H9 (cell line): ENCODE data around the gene FARS2. TPM values are rescaled to one million over a fixed set of nuclear protein-coding genes. Genes with fewer than 3 reads are reported as not detected.

Experiments
- DNase-seq: peaks from one replicate; pipeline ENCODE4 v3.0.0-alpha.2; 2017
- H2AFZ ChIP-seq: one replicate; pipeline ENCODE4 v1.6.1; 2013; ENCODE audit warnings: mild to moderate bottlenecking, low read length, control low read depth, moderate library complexity
- H2AK5ac ChIP-seq: 2 replicates; pipeline ENCODE4 v1.6.1; 2013; ENCODE audit warnings: low read length, control low read depth, mixed read lengths; ENCODE audit not compliant: insufficient read length
- H2BK120ac ChIP-seq: one replicate; pipeline ENCODE4 v1.6.1; 2013; ENCODE audit warnings: low read depth, mild to moderate bottlenecking, low read length, control low read depth, inconsistent platforms; ENCODE audit not compliant: poor library complexity, severe bottlenecking
- H2BK12ac ChIP-seq: 2 replicates; pipeline ENCODE4 v1.6.1; 2013; ENCODE audit warnings: low read length, control low read depth, mixed read lengths, low read depth; ENCODE audit not compliant: insufficient read length
- H2BK15ac ChIP-seq: 2 replicates; pipeline ENCODE4 v1.6.1; 2013; ENCODE audit warnings: low read depth, low read length, control low read depth
- H2BK20ac ChIP-seq: one replicate; pipeline ENCODE4 v1.6.1; 2013; ENCODE audit warnings: low read depth, mild to moderate bottlenecking, low read length, control low read depth, inconsistent platforms; ENCODE audit not compliant: poor library complexity, severe bottlenecking
- H2BK5ac ChIP-seq: 2 replicates; pipeline ENCODE4 v1.6.1; 2013; ENCODE audit warnings: low read length, control low read depth, mixed read lengths; ENCODE audit not compliant: insufficient read length
- H3K14ac ChIP-seq: 2 replicates; pipeline ENCODE4 v1.6.1; 2013; ENCODE audit warnings: low read length, control low read depth; ENCODE audit not compliant: insufficient read depth
- H3K18ac ChIP-seq: 2 replicates; pipeline ENCODE4 v1.6.1; 2013; ENCODE audit warnings: low read depth, mild to moderate bottlenecking, mixed read lengths, low read length, control low read depth; ENCODE audit not compliant: insufficient read length
- H3K23ac ChIP-seq: 2 replicates; pipeline ENCODE4 v1.6.1; 2013; ENCODE audit warnings: low read length, control low read depth, mixed read lengths, low read depth; ENCODE audit not compliant: insufficient read length
- H3K23me2 ChIP-seq: 2 replicates; pipeline ENCODE4 v1.6.1; 2013; ENCODE audit warnings: low read depth, mild to moderate bottlenecking, mixed read lengths, low read length, control low read depth; ENCODE audit not compliant: insufficient read length, poor library complexity, severe bottlenecking
- H3K27ac ChIP-seq: 2 replicates; pipeline ENCODE4 v1.5.1; 2013; ENCODE audit warnings: low read length, control low read depth, mixed read lengths, low read depth; ENCODE audit not compliant: insufficient read length
- H3K27me3 ChIP-seq: 2 replicates; pipeline ENCODE4 v1.6.1; 2013; ENCODE audit warnings: low read length, control low read depth, inconsistent platforms; ENCODE audit not compliant: insufficient read depth
- H3K4ac ChIP-seq: 2 replicates; pipeline ENCODE4 v1.6.1; 2013; ENCODE audit warnings: low read depth, mild to moderate bottlenecking, control low read depth, inconsistent platforms, low read length, moderate library complexity
- H3K4me1 ChIP-seq: 2 replicates; pipeline ENCODE4 v1.6.1; 2013; ENCODE audit warnings: low read length, control low read depth, inconsistent platforms; ENCODE audit not compliant: insufficient read depth
- H3K4me2 ChIP-seq: 2 replicates; pipeline ENCODE4 v1.6.1; 2013; ENCODE audit warnings: low read length, control low read depth, mixed read lengths; ENCODE audit not compliant: insufficient read length, insufficient read depth
- H3K56ac ChIP-seq: 2 replicates; pipeline ENCODE4 v1.6.1; 2013; ENCODE audit warnings: low read depth, mild to moderate bottlenecking, mixed read lengths, low read length, control low read depth; ENCODE audit not compliant: insufficient read length
- H3K79me1 ChIP-seq: 2 replicates; pipeline ENCODE4 v1.6.1; 2013; ENCODE audit warnings: low read depth, mild to moderate bottlenecking, moderate library complexity, low read length, control low read depth, inconsistent platforms; ENCODE audit not compliant: insufficient read depth, poor library complexity, severe bottlenecking
- H3K79me2 ChIP-seq: 2 replicates; pipeline ENCODE4 v1.6.1; 2013; ENCODE audit warnings: low read length, control low read depth, inconsistent platforms; ENCODE audit not compliant: insufficient read depth
- H3K9ac ChIP-seq: 2 replicates; pipeline ENCODE4 v1.6.1; 2013; ENCODE audit warnings: low read length, control low read depth, mixed read lengths; ENCODE audit not compliant: insufficient read length; ENCODE audit errors: extremely low read depth
- H3K9me3 ChIP-seq: one replicate; pipeline ENCODE4 v1.6.1; 2013; ENCODE audit warnings: low read depth, low read length, inconsistent platforms; ENCODE audit not compliant: control insufficient read depth
- H3T11ph ChIP-seq: one replicate; pipeline ENCODE4 v1.6.1; 2013; ENCODE audit warnings: mild to moderate bottlenecking, low read length, control low read depth, inconsistent platforms
- H4K20me1 ChIP-seq: one replicate; pipeline ENCODE4 v1.6.1; 2013; ENCODE audit not compliant: control insufficient read depth, insufficient read length, insufficient read depth
- H4K5ac ChIP-seq: 2 replicates; pipeline ENCODE4 v1.6.1; 2013; ENCODE audit warnings: low read depth, mild to moderate bottlenecking, mixed read lengths, low read length, control low read depth; ENCODE audit not compliant: insufficient read length
- H4K8ac ChIP-seq: replicated peaks from 2 replicates; pipeline ENCODE4 v1.6.1; 2013; ENCODE audit warnings: low read length, control low read depth, mixed read lengths, low read depth; ENCODE audit not compliant: insufficient read length
- H4K91ac ChIP-seq: 2 replicates; pipeline ENCODE4 v1.6.1; 2013; ENCODE audit warnings: low read depth, mild to moderate bottlenecking, moderate library complexity, mixed read lengths, low read length, control low read depth; ENCODE audit not compliant: insufficient read length
- H3K27ac Mint-ChIP-seq, 3 experiments: 2 replicates in 2 of 3; 3 replicates in 1 of 3; pipeline ENCODE4 v1.8.0; 2020 to 2021; ENCODE audit warnings: mixed read lengths in 3 of 3, mild to moderate bottlenecking in 1 of 3, moderate library complexity in 1 of 3
- H3K27me3 Mint-ChIP-seq: 2 replicates; pipeline ENCODE4 v1.8.0; 2021; ENCODE audit warnings: low read depth, mild to moderate bottlenecking, moderate library complexity, mixed read lengths
- H3K36me3 Mint-ChIP-seq, 3 experiments: 2 replicates in 2 of 3; 3 replicates in 1 of 3; pipeline ENCODE4 v1.8.0; 2020 to 2021; ENCODE audit warnings: low read depth in 3 of 3, mixed read lengths in 3 of 3; ENCODE audit not compliant: insufficient read depth in 1 of 3
- H3K4me1 Mint-ChIP-seq, 2 experiments: 2 replicates each; pipeline ENCODE4 v1.8.0; 2020; ENCODE audit warnings: mixed read lengths in 2 of 2
- H3K4me3 Mint-ChIP-seq, 2 experiments: 2 replicates in 1 of 2; 3 replicates in 1 of 2; pipeline ENCODE4 v1.8.0; 2020 to 2021; ENCODE audit warnings: mild to moderate bottlenecking in 2 of 2, mixed read lengths in 2 of 2, moderate library complexity in 1 of 2
- H3K9me3 Mint-ChIP-seq, 2 experiments: 2 replicates in 1 of 2; 3 replicates in 1 of 2; pipeline ENCODE4 v1.8.0; 2020; ENCODE audit warnings: mild to moderate bottlenecking in 2 of 2, mixed read lengths in 2 of 2, moderate library complexity in 1 of 2
- CTCF ChIP-seq: fragments of 200-600 bp; sonication (generic); conservative IDR thresholded peaks from 3 replicates; pipeline ENCODE4 v1.8.0; 2021; ENCODE audit warnings: antibody characterized with exemption, mild to moderate bottlenecking
- WGBS: extraction: QIAGEN DNeasy Blood & Tissue Kit; methylation state at CpG from one replicate; pipeline ENCODE4 v1.1.7; 2013; ENCODE audit warnings: missing lambda C conversion rate, low lambda C conversion rate, mixed read lengths; ENCODE audit not compliant: insufficient read length; ENCODE audit errors: extremely low coverage; 5-methylcytosine and 5-hydroxymethylcytosine counted together
- total RNA-seq: library from RNA; stranded (reverse); gene quantifications from 2 replicates; pipeline ENCODE4 v1.2.1, GENCODE V29; 2021

FARS2 gene
- total RNA-seq, 1 experiment from 2014 or later, result 8.5 TPM

- H3K23me2 ChIP-seq, result no peaks in the 10 kb centered on the region
- H3K4me3 Mint-ChIP-seq, result no peak overlapping the region
- no peak overlapping the region for H2AK5ac ChIP-seq
- no peak overlapping the region for H2BK120ac ChIP-seq
- peaks cover 5% of the 10 kb centered on the region for H3K27me3 Mint-ChIP-seq
- H4K20me1 ChIP-seq, result no peaks in the 10 kb centered on the region
- no peaks in the 10 kb centered on the region for H3K9me3 ChIP-seq
- H3K4me2 ChIP-seq, result no peak overlapping the region
- no peak overlapping the region for H3K27ac ChIP-seq
- H3K79me1 ChIP-seq, result no peaks in the 10 kb centered on the region
- peaks cover 0 to 2% of the 10 kb centered on the region in 2 experiments; a peak in 1 of 5 replicates for H3K9me3 Mint-ChIP-seq
- no peak overlapping the region for H4K5ac ChIP-seq
- peaks cover 7% of the 10 kb centered on the region; the same call in 1 of the 2 replicates for H3K4me1 ChIP-seq
- H2BK15ac ChIP-seq, result no peak overlapping the region
- no peak for TF ChIP-seq CTCF
- no peak overlapping the region for H3K18ac ChIP-seq
- no peak overlapping the region for H2AFZ ChIP-seq
- no peak overlapping the region for H2BK12ac ChIP-seq
- H3K9ac ChIP-seq, result no peak overlapping the region
- no peak overlapping the region for H4K8ac ChIP-seq
- H3T11ph ChIP-seq, result no peak overlapping the region
- WGBS, result no CpG with 5 or more reads among the region's 4 CpGs
- no peak overlapping the region for H3K23ac ChIP-seq
- peaks cover 32 to 36% of the 10 kb centered on the region in 2 experiments for H3K4me1 Mint-ChIP-seq
- H3K27me3 ChIP-seq, result no peaks in the 10 kb centered on the region
- no peaks in the 10 kb centered on the region for H3K79me2 ChIP-seq
- H3K27ac Mint-ChIP-seq, result no peak overlapping the region
- H3K36me3 Mint-ChIP-seq, result peaks cover 0 to 7% (median 0%) of the 10 kb centered on the region in 3 experiments; a peak in 3 of 7 replicates
- no peak overlapping the region for H4K91ac ChIP-seq
- no peak overlapping the region for H3K14ac ChIP-seq
- H3K56ac ChIP-seq, result no peak overlapping the region
- no peak overlapping the region for H2BK5ac ChIP-seq
- H2BK20ac ChIP-seq, result no peak overlapping the region
- no peak overlapping the region for H3K4ac ChIP-seq
- DNase-seq, result no peak
Measured at GRCh38 chr6:5710936-5711335, 449.6 kb downstream of the FARS2 start.
